NK-92 (cell line): ENCODE results near the gene LDAH.

Experiments used
- DNase-seq: peaks from one replicate; lab custom pipeline; 2025; ENCODE audit not compliant: unreplicated experiment; lab: John Stamatoyannopoulos, UW

LDAH gene

DNA sequence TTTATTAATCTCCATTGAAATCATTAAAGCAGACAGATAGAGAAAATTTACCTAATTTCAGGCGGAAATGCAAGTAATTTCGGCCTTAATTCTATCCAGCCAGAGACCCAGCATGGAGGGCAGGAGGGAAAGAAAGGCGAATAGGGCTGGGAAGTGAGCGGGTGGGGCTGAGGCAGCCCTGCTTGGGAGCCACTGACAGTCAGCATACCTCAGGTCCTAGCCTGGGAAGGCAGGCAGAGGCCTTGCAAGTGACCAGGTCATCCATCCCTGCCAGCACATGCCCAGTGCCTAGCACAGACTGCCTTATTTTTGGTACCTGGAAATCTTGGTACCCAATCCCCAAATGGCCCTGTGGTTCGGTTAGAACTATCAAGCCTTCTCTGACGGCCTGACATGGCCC lies 154.4 kb downstream of the LDAH start:
- no peak for DNase-seq

DNA sequence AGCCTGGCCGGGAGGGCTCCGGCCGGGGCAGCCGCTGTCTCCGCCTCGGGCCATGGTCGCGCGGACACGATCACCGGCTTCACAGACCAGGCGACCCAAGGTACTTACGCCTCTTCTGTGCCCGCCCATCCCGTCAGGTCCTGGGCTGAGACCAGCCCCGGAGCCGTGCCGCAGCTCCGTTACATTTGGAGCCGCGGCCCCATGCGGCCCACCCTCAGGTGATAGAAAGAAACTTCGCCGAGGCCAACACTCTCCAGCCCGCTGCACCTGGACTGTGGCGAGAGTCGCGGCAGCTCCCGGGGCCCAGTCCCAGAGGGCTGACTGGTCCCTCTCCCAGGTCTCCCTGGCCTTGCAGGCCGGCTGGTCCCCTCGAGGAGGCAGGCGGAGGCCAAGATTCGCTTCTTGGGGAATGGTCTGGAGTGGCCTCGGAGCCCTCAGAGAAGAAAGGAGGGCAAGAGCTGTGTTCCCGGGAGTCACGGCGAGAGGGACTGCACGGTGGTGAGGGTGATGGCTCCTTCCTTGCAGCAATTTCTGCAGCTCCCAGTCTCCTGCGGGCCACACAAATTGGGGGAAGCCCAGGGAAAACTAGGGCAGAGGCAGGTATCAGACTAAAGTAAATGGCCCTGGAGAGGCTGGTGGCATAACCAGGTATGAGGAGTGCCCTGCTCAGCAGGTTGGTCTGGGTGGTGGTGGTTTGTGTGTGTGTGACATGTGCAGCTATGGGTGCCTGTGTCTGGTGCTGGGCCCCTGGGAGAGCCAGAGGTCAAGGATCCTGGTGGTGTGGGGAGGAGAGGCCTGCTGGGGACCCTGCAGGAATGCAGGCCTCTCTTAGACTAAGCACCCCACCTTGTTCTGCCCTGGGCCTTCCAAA lies 155.1 kb downstream of the LDAH start:
- DNase-seq: no peak

DNA sequence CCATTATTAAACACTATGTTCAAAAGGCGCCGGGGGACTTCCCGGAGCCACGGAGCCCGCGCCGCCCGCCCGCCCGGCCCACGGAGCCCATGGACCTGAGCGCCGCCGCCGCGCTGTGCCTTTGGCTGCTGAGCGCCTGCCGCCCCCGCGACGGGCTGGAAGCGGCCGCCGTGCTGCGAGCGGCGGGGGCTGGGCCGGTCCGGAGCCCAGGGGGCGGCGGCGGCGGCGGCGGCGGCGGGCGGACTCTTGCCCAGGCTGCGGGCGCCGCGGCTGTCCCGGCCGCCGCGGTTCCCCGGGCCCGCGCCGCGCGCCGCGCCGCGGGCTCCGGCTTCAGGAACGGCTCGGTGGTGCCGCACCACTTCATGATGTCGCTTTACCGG lies 155.8 kb downstream of the LDAH start:
- no peak for DNase-seq

DNA sequence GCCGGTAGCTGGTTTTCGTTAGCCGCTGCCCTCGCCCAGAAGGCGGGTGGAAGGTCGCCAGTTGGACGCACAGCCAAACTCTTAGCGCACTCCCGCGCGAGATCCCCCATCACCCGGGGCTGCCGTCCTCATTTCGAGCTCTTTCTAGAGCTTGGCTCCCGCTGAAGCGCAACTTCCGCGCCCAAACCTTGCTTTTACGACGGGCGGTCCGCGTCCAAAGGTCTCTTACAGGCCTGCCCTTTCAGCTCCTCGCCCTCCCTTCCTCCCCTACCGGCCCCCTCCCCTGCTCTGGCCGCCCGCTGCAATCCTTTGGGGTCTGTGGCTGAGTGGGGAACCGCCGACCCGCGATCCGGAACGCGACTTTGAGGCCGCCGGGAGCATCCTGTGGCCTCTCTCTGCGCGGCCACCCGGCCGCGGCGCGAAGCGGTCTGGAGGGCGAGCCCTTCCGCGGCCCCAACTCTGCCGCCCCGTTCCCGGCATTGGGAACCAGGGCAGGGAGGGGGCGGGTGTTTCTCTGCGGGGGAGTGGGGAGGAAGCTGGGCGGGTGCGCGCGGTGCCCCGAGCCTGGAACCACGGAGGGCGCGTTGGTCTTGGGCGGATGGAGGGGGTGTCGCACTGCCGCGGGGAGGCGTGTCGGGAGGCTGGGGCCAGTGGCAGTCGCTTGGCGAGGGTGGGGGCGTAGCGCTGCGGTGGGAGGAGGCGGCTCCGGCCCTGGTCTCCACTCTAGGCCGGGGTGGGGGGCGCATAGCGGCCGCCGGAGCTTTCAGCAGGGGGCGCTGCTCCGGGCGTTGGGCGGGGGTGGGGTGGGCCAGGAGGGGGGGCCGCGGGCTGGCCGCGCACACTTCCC lies 156.4 kb downstream of the LDAH start, which contains the start of gene GDF7:
GDF7 (plus strand) TSS at position 841 of the 847 bp plus-strand sequence. CDS start 96 bp downstream, outside the sequence.
- DNase-seq: no peak

DNA sequence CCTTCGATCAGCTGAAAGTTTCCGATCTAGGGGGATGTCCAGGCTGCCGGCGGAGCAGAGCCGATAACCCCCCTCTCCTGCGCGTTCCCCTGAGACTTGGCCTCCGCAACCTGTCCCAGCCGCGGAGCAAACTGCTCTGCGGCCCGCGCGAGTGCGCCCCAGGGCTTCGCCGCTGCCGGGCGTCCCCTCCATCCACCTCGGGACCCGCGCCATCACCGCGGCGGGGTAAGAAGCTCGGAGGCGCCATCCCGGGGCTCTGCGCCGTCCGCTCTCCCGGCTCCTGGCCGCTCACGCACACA lies 156.9 kb downstream of the LDAH start:
- no peak for DNase-seq

DNA sequence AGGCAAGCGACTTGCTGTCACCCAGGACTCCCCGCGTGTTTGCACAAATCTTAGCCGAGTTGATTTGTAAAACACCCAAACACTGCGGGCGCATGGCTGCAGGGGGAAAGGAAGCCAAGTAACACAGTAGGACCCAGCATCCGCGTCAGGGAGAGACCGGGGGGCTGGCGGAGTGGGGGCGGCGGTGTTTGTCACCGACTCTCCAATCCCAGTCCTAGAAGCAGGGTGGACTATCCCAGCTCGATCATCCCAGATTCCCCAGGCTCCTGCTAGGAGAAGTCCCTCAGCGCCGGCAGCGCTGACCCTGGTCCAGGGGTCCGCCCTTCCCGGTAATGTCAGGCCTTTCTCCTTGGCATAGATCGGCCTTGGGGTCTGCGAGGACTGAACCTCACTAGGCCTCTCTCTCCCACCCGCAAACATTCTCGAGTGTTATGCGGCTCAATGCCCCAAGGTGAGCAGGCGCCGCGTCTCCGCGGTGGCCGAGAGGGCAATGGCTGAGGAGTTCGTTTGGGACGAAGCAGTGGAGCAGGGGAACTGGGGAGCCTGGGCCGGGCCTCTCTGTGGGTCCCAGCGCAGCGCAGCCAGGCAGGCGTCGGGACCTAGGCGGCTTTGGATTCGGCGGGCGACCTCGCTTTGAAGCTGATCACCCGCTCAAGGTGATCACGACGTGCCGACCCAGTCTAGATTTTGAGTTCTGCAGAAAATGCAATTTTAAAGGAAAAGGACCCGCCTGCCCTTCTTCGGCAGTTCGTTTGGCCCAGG lies 157.5 kb downstream of the LDAH start:
- no peak for DNase-seq

DNA sequence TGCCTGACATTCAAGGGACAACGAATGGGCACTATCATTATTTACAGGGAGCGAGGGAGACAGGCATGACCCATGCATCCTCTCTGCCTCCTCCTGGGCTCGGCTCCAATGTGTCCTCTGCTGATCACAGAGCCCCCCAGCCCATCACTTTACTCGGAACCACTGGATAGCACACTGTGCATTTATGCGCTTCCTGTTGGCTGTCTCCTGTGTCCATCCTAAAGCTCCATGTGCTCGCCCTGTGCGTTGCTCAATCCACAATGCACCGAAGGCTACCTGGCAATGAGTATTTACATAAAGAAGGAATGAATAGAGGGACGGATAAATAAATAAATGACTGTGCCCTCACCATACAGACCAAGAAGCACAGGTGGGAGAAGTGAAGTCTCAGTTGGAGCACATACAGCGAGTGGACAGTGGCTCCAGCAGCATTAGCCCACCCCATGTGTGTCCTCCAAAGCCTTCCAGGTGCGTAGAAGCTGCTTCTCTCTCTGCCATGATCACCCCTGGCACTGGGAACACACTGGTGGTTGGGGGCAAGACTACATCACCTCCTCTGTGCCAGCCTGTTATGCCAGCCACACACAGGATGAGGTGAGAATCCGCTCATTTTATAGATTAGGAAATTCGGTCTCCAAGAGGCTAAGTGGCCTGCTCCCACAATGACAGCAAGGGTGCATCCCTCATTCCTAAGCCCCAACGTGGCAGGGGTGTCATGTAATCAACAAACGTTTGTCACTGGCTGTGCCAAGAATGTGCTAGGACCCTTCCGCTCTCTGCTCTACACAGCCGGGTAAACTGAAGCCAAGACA lies 158.3 kb downstream of the LDAH start:
- DNase-seq: no peak

DNA sequence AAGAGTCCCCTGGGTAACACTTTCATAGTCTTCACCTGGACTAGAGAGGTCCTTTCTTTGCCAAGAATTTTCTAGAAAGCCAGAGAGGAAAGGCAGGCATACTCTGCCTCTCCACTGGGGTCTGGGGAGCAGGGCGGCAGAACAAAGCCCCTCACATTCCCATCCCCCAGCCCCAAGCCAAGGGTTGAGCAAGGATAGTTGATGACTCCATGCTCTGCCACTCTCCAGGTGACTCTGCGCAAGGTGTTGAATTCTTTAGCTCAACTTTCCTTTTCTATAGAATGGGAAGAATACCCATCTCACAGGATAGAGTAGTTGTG lies 158.9 kb downstream of the LDAH start:
- DNase-seq: no peak

DNA sequence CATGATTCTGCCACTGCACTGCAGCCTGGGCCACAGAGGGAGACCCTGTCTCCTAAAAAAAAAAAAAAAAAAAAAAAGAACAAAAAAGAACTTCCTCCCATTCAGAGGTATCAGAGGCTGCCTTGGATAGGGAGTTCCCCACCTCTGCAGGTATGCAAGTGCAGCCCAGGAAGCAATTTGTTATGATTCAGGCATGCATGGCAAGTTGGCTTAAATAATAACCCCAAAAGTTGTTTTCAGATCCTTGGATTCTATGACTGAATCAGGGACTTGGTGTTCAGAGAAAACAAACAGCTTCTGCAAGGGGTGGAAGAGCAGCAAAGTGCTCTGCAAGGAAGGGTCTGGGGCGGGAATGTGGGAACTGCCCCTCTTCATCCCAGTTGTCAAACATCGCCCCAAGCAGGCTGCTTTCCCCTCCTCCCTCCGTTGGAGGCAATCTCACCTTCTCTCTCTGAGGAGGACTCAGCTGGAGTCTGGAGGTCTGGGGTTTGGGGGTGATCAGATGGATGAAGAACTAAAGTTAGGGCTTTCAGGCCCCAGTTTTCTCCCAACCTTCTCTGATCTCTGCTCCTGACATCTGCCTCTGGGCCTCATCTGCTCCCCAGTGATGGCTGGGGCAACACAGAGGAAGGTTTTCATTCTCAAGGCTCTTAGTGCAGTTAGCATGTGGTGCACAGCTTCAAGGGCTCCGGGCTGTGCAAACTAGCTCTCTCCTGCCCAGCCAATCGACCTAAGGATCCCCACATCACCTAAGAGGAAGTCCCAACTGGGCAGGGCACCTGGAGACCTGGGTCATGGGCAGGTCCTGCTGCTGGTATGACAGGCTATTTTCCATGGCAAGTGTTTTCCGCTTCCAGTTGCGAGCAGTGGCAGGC lies 159.5 kb downstream of the LDAH start:
- DNase-seq: no peak

DNA sequence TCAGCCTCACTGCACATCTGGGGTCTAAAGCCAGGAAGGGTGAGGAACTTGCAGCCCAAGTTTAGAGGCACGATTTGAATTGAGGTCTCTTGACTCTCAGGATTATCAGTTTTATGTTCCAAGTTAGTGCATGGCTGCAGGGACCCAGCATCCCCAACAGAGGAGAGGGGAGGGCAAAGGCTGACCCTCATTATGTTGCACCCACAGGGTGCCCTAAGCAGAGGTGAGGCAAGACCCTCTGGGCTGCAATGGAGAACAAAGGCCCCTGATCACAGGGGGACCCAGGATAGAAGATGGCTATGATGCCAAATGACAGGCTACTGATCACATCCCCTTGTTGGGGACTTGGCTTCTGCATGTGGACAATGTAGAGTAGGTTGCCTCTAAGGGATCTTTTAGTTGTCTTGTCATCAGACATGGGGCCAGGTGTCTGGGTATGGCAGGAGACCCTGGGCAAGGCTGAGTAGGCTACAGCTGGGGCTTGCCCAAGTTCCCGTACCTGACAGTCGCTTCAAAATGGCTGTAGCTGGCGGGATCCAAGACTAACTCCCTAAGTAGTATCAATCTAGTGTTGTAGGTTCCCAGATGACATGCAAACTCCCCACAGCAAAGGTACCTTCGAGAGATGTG lies 160.5 kb downstream of the LDAH start:
- DNase-seq: no peak

DNA sequence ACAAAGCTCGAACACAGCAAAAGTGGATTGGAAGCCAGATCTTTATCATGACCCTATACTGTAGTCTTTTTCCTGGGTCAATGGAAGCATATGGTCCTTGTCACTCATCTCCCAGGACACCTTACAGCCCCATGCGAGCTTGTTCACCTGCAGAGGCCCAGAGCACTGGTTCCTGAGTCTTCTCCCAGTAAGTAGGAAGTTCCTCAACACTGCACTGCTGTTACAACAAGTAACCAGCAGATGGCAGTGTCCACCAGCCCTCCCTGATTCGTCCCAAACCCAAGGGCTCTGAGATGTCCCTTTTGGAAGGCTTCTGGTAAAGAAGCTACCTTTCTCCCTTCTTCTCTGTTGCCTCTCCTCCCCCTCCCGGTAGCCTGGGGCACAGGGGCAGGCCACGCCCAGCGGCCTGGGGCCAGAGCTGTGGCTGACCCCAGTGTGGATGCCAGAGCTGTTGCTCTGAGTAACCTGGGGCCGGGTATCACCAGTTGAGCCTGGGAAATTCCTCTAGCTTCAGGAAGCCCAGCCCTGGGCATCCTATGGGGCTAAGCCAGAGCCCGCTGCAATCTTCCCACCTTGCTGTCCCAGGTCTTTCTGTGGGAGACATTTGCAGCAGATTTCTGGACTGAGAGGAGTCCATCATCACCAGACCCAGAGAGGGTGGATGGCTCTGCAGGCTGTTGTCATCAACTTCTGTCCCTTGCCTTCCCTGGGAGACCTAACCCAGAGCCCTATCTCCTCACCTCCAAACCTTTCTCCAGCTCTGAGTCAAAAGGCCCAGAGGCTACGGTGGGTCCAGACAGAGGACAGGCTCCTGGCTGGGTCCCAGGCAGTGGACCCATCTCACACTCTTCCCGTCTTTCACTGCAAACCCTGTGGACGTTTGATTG lies 161.2 kb downstream of the LDAH start:
- no peak for DNase-seq

DNA sequence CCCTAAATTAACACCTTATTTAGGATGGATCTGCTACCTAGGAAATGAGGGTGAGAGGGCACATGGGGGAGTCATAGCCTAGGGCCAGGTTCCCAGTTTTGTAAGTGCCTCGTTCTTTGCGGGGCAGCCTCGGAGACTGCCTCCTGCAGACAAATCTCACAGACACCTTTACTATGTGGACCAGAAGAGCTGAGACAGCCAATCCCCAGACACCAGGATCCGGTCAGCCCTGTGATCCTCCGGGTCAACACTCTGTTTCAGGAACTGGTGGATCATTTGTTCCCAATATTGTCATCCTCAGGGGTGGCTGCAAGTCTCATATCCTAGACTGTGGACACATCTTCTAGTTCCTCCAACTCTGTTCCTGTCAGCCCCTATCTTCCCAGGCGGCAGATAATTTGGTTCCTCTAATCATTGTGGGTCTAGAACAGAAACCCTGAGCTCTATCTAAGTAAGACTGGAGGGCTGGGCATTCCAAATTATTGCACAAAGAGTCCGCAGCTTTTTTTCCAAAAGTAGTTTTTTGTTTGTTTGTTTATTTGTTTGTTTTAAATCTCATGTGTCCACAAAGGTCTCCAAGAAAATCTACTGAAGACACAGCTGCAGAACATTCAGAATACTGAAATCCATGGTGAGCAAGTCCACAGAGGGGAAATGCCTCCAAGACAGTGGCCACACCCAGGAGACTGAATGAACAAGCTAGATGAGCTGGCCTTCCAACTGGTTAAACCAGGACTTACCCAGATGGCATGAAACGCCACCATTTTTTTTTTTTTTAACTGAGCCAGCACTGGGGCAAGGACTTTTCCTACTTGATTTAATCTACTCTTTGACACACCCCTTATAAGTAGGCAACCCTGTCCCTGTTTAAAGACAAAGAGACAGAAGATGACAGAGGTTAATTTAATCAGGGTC lies 162.1 kb downstream of the LDAH start:
- DNase-seq: no peak

DNA sequence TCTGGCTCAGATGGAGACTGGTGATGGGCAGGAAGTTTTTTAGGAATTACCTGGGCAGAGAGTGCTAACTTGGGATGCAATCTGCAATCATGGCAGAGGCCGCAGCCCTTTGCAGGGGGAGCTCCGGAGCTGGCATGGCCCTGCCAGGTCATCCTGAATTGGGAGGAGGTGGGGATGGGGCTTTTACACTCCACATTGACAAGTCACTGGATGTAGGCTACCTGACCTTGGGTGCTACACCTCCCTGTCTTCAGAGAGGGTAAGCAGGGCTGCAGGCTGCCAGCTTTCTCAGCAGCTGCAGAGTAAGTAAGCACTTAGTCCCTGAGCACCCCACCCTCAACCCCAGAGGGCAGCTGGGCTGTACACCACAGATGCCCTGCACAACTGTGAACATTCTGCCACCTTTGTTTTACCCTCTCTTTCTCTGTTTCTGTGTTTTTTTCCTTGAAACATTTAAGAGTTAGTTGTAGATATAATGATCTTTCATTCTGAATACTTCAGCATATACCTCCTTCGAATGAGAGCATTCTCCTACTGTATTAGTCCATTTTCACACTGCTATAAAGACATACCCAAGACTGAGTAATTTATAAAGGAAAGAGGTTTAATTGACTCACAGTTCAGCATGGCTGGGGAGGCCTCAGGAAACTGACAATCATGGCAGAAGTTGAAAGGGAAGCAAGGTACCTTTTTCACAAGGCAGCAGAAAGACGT lies 165.2 kb downstream of the LDAH start:
- DNase-seq: no peak

DNA sequence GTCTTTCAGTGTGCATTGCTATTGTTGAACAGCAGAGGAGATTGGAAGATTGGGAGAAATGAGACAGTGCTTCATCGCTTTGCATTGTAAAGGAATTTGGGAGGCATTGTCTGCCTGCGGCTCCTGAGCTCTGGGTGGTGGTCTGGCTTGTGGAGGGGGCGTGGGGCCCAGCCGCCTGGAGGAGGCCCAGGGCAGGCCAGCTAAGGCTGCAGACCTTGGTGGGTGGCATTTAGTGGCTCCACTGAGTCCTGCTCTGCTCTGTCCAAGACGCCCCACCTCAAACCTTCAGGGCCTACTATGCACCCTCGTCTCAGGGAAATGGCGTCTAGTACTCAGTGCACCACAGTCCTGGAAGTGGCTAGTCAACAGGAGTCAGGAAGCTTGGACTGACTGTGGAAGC lies 166.3 kb downstream of the LDAH start:
- no peak for DNase-seq

DNA sequence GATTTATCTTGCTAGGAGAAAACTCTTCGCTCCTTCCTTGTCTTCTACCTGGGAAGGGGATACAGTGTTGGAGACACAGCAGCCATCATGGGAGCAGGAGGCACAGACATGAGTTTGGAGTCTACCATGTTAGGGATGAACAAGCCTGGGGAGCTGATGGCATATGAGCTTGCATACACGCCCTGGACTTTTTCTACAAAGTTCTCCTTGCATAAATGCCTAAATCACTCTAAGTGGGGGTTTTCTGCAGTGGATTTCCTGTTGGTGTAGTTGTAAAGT lies 168.4 kb downstream of the LDAH start:
- no peak for DNase-seq

DNA sequence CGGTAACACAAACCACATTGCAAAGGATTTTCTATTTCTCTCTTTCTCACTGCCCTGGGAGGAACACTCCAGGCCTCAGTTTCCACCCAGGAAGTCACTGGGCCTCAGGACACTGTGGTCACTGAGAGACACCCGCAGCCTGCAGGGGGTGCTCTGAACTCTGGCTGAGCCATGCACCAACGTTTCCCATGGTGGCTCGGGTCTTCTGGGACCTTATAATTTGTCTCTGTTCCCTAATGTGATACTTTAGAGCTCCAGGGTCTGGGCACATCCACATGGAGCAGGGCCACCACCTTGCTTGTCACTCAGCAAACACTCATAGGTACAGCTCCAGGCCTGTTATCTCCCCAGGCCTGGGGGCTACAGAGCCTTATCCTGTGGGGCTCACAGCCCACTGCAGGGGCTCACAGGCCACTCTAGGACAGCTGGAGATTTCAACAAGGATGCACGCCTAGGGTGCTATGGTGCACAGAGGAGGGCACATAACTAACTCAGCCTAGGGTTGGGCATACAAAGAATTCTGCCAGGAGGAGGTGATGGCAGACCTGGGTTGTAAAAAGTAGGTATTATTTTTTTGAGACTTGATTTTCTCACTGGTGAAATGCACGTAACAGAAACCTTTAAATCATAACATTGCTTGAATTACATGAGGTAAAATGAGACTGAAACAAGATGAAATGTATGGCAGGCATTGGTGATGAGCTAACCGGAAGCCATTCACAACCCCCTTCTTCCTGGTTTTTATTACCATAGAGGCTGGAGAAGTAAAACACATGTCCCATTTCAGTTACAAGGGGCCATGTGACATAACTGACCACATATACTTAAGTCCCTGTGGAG lies 169.0 kb downstream of the LDAH start:
- DNase-seq: no peak
